Measurements from ENCODE around the gene CKS1B.

CKS1B gene

DNA sequence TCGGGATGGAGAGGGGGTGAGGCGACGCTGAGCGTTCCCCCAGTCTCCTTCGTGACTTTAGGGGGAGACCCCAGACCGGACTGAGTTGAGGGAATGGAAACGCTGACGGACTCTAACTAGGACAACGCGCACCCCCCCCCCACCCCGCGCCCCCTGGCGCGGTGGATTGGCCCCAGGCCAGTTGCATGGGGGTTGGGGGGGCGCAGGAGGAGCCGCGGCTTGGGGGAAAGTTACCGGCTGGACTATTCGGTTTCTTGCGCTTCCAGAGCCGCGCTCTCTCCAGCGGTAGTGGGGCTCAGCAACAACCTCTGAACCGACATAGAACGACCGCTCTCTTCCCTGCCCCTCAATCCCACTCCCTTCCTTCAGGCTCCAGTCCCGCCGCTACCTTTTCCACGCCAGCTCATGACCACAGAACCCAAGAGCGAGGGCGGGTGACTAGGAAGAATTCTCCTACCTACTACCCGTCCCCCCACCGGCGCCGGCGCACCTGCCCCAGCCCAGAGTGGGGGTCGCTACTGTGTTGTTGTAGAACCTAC lies 28.8 kb downstream of the CKS1B start:
- DNase-seq: no peak

DNA sequence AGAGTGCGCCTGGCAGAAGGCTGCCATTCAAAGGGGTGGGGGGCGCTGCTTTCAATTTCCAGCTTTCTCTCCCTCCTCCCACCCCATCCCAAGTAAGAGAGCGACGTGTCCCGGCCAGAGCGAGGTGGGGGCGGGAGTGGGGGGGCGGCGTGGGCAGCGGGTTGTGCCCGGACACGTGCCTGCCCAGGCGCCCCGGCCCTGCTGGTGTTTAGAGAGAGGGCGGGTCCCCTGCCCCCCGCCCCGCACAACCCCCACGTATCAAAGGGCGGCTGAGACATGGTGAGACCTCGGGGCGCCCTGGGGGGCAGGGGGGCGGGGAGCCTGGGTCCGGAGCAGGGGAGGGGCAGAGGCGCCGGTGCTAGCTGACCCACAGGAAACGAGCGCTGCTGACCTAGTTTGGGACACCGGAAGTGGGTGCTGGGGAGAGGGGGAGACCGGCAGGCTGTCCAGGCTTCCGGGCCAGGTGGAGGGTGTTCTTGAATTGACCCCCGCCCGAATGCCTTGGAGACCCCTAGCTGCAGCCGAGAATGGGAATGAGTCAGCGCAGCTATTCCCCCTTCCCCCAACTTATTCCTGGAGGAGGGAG lies 29.4 kb downstream of the CKS1B start:
- DNase-seq: no peak

DNA sequence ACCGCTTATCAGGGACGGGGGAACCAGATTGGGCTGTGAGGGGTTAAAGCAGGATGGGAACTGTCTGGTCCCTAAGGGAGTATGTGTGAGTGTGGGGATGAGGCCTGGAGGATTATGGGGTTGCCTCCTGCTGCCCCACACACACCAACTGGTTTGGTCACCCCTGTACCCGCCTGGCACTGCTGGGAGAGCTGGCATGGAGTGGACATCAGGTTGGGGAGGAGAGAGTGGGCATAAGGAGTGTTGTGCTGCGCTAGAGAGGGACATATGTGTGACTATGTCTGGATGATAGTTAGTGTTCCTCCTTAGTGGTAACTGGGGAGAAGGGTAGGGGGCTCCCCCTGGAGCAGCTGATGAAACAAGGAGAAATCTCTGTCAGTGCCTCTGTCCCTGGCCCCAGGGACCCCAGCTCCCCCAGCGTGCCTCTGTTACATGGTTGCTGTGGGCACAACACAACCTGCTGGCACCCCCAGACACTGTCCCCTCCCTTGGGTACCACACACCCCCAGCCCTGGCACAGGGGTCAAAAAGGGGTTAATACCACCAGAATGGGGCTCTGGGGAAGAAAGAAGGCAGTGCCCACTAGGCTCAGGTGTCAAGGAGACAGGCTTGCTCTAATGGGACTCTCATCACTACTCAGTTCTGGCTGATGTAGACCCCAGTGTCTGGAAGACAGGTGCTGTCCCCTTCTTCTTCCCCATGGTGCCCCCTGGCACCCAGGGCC lies 30.0 kb downstream of the CKS1B start:
- DNase-seq: no peak

DNA sequence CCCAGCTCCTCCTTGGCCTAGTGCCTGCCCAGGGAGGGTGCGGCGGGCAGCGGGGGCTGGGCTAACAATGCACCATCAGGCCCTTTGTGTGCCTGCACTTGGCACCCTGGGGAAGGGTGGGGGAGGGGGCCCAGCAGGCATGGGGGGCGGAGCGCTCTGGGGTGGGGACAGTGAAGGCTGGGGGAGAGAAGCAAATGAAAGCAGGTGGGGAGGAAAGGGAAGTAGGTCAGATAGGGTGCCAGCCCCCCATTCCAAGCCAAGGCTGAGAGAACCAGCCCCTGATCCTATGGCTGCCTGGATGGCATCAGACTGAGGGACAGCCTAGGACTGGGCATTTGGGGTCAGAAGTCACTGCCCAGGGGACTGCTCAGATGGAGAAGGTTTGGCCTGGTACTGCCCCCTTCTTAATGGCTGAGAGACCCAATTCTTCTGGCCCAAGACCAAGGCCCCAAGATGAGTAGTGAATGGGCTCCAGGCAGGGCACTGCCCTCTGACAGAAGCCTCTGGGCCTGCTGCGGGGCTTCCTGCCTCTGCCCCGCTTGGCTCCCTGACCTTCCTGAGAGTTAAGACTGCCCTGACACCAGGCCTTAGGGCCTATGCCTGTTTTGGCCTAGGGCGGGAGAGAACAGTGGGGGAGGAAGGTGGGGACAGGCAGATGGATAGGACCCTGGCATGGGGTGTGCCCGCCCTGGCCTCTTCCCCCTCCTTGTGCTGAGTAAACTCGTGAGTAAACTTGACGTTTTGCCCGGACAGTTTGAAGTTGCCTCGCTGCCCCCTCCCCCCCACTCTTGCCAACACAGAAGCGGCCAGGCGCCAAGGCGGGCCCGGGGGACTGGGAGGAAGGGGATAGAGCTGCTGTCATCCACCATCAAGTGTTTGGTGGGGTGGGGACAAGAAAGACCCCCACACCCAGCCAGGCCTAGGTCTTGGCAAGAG lies 30.9 kb downstream of the CKS1B start:
- DNase-seq: no peak

DNA sequence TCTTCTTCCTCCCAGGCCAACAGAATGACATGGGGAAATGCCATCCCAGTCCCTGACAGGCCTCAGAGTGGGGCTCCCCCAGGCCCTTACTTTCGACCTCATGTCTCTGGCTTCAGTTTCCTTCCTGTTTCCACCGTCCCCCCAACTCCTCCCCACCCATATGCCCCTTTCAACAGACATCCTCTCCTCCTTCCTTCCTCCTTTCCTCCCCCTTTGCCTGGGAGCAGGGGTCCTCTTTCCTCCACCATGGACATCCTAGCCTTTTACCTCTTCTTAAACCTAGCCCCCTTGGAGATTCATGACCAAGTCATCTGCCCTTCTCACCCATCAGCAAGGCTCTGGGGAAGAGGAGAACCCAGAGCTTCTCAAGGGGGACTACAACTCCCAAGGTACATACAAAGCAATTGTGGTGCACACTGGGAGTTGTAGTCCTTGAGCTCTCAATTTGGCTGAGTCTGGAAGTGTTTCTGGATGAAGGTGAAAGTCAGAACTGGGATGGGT lies 32.2 kb downstream of the CKS1B start:
- DNase-seq: no peak

DNA sequence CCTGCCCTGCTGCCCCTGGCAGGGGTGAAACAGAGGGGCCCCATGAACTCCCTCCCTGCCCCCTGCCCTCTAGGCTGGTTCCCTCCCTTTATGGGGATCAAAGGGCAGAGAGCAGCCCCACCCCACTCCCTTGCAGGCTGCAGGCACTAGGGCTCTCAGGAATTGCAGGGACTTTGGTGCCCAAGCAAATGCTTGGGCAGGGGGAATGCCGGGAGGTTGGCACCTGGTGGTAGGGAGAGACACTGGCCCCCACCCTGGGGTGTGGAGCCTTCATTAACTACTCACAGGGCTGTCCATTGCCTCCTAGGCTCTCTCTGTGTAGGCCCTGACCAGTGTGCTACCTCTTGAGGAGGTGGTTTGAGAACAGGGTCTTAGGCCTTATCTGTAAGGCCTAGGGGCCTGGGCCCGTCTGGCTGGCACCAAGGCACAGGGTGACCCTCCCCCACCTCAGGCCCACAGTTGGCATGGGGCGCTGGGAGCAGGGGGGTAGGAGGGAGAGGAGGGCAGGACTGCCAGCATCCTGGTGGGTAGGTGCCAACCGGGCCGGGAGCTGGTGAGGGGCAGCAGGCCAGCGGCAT lies 32.9 kb downstream of the CKS1B start:
- DNase-seq: no peak

DNA sequence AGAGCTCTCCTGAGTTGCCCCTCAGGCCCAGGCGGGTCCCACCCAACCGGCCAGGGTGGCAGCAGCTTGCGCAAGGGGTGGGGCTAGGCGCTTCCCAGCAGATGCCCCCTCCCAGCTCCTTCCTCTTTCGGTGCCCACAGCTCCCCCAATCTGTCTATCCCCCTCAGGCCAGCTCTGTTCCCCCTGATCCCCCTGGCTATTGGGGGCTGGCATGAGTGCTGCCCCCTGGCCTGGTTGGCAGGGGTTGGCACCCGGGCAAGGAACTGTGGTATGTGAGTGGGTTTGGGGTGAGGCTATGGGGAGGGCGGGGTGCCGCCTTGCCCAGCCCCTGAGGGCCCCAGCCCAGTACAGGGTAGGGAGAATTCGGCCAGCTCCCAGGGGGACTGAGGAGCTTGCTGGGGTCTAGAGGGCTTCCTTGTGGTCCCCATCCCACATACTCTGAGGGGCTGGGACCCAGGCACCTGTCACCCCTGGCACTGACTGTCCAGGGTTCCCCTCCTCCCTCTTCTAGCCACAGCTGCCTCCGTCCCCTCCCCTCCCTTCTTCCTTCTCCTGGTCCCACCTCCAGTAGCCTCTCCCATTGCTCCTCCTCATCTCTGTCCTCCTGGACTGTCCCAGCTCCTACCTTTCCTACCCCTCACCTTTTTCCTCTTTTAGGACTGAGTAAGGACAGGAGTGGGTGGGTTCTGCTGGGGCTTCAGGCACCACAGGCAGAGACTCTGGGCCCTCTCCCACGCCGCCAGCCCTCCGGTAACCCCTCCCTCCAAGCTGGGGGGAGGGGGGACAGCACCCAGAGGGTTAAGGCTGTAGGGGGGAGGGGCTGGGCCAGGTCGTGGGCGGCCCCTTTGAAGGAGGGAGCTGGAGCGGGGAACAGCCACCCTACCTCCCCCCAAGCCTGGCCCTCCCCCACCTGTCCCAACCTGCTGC lies 33.8 kb downstream of the CKS1B start:
- DNase-seq: no peak

DNA sequence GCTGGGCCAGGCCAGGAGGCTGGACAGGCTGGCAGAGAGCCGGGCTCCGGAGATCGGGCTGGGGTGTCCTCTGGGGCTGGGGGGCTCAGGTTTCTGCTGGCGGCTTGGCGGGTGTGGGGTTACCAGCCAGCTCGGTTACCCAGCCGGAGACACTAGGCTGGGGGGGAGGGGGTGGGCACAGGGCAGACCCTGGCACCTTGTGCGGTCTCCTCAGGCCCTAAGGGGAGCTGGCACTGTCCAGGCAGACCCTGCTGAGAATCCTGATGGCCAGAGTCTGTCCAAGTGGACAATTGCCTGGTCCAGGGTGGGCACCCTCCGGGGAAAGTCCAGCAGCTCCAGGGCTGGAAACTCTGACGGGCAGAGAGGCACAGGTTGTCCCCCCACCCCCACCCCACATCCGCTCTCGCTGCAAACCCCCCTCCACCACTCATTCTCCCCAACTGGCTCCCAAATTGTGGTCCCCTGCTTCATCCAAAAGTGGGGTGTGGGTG lies 34.8 kb downstream of the CKS1B start:
- no peak for DNase-seq

DNA sequence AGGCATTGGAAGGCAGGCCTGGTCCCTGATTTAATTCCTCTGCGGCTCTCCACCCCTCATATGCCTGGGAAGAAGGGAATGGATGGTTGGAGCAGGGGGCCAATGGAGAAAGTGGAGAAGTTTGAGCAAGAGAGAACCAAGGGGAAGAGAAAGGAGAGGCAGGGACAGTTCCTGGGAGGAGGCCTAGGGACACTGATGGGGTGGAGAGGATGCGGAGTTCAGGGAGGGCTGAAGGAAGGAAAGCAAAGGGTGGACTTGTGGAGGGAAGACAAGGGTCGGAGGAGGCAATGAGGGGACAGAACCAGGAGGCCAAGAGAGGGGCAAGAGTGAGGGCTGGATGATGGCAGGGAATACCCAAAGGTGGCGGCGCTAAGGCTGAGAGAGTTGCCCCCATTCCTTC lies 35.3 kb downstream of the CKS1B start:
- DNase-seq: no peak

DNA sequence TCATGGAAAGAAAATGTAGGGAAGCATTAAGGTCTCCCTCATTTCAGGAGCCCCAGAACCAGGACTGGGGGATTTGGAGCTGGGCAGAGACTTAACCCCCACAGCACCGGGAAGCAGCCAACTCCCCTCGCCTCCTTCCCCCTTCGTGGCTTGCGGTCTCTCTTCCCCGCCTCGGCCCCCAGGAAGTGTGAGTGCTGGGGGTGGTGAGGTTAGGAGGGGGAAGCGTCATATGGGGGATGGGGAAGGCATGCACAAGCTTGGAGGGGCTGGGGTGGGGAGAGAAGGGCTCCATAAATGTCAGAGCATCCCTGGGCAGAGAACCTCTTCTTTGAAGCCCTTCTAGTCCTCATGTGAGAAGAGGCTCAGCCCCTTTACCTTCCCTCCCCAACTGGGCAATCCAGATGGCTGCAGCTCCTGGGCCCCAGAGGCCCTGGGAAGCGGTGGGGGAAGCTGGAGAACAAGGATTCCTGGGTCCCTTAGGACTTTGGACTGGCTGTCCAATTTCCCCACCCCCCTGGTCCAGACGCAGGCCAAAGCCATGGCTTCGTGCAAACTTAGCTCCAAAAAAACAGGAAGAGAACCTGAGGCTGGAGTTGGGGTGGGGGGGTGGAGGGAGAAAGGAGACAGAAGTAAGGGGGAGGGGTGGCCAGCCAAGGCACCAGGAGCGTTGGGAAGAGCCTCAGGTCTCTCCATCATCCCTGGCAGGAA lies 35.9 kb downstream of the CKS1B start:
- DNase-seq: no peak

DNA sequence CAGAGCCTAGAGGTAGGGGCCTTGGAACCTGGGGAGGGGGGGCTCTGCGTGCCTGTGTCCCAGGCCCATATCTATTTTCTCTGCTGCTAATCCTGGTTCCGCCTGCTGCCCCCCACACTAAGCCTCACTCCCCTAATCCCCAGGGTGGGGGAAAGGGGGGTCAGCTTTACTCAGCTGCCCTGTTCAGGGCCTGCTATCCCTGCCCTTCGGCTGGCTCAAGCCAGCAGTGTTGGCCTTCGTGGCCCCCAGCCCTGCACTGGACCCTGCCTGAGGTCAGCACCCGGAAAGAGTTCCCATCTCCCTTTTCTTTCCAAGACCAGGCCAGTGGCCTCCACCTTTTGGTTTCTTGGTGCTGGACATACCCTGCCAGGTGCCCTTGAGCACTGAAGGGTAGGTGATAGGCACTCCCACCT lies 36.5 kb downstream of the CKS1B start:
- DNase-seq: no peak

DNA sequence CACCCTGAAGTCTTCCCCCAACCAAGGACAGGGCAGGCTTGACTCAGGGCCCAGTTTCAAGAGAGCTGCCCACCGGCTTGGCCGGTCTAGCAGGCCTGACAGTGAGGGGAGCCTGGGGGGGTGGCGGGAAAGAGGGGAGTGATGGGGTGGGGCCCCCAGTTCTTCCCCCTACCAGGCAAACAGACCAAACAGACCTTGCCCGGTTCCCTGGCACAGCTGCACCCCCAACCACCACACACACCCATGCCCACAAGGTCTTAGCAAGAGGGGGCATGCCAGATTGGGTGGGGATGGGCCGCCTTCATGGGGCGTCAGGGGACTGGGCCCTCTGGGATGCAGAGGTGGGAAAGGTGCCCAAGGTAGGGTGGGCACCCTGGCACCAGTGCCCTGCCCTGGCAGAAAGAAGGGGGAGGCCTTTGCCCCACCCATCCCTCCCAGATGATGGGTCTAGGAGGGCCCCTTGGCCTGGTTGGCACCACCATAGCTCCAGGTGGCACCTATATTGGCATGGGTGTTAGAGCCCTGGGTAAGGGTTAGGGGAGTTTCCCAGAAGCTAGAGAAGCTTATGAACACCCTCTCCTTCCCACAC lies 37.0 kb downstream of the CKS1B start:
- no peak for DNase-seq

DNA sequence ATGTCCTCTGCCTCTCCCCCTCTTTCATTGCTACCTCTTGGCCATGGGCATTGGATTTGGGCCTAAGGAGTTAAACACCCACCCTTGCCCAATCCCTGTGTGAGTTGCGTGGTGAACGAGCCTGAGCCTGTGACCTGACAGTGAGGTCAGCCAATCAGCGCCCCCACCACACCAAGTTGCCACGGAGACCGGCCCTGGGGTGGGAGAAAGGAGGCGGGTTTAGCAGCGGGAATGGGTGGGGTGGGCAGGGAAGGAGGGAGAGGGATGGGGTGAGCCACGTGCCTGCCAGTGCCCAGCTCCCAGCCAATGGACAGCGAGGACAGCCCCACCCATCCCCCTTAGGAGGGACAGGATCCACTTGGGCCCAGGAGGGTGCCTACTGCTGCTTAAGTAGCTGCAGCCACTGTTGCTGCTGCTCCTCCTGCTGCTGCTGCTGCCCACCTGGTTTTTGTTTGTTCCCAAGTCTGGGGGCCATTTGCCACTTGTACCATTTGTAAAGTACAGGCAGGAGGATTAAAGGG lies 37.6 kb downstream of the CKS1B start:
- DNase-seq: peak; percentile 47

DNA sequence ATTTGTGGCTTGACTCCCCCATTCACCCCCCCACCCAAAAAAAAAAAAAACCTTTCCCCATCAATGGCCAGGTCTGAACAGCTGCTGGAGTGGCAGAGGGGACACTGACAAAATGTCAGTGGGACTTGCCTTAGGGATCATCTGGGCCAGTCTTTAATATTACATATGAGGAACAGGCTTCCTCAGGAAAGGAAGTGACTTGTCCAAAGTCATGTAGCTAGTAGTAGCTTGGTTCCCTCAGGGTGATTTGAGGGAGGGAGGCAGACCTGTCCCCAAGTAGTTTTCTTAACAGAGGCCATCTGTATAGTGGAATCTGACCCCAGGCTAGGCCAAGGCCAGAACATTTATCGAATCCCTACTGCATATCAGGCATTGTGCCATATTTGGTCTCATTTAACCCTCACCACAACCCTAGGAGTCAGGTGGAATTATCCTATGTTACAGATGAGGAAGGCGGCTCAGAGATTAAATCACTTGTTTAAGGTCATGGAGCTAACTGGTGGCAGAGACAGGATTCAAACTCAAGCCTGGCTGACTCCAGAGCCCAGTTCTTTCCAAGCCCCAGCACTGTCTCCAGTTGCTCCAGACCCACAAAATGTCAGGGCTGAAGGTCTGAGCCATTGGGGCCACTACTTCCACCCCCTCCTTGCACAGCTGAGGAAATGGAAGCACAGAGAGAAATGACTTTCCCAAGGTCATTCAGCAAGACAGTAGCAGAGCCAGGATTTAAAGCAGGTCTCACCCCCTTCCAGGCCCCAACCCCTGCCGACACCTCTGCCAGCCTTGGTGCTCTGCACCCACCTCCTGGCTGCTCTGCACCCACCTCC lies 38.5 kb downstream of the CKS1B start:
- DNase-seq: no peak

DNA sequence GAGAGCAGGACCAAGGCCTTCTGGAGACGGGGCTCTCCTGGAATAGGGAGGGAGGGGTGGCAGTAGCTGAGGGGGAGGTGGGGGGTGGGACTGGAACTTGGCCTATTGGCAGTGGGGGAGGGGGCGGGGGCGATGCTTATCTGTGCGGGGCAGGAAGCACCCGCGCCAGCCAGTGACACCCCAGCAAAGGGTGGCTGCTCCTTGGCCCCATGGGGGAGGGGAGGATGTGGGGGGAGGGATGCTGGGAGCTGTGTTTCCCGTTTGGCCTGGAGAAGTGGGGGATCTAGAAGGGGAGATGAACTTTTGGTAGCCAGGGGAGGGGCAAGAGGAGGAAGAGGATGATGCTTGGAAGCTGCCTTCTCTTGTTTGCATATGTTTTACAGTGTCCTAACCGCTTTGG lies 39.2 kb downstream of the CKS1B start:
- no peak for DNase-seq

DNA sequence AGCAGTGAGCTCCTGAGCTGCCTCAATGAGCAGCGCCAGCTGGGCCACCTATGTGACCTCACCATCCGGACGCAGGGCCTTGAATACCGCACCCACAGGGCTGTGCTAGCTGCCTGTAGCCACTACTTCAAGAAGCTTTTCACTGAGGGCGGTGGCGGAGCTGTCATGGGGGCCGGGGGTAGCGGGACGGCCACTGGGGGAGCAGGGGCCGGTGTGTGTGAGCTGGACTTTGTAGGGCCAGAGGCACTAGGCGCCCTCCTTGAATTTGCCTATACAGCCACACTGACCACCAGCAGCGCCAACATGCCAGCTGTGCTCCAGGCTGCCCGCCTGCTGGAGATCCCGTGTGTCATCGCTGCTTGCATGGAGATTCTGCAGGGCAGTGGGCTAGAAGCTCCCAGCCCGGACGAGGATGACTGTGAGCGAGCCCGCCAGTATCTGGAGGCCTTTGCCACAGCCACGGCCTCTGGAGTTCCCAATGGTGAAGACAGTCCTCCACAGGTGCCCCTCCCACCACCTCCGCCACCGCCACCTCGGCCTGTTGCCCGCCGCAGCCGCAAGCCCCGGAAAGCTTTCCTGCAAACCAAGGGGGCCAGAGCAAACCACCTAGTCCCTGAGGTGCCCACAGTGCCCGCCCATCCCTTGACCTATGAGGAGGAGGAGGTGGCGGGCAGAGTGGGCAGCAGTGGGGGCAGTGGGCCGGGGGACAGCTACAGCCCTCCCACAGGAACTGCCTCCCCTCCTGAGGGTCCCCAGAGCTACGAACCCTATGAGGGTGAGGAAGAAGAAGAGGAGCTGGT lies 40.4 kb downstream of the CKS1B start:
- DNase-seq: no peak

DNA sequence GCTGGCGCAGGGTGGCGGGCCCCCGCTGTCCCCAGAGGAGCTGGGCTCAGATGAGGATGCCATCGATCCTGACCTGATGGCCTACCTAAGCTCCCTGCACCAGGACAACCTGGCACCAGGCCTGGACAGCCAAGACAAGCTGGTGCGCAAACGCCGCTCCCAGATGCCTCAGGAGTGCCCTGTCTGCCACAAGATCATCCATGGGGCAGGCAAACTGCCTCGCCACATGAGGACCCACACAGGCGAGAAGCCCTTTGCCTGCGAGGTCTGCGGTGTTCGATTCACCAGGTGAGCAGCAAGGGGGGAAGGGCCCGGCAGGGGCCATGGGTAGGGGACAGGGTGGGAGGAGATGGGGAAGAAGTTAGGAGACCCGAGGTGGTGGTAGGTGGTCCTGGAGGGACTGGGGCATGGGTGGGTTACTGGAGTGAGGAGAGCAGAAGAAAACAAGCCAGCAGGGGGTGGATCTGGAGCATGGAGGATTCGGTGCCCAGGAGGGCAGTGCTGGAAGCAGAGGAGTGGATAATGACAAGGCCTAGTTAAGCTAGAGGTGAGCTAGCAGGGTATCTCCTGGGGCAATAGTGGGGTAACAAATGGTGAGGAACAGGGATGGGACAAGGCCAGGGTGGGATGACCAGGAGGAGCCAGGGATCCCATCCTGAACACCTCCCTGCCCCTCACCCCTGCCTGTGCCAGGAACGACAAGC lies 41.2 kb downstream of the CKS1B start:
- DNase-seq: no peak
